Panc1 (cell line): Measurements from ENCODE around the gene PSG6. TPM values are rescaled to one million over a fixed set of nuclear protein-coding genes. Genes with fewer than 3 reads are reported as not detected.
"Not testable (repeated sequence)": the region's sequence is repeated elsewhere in the genome, so short reads cannot be mapped to it uniquely, and the experiment has no call there.

Experiments used
- ATAC-seq: fragments of 200-7000 bp; cut with Tn5 transposase; 2 replicates; pipeline ENCODE4 v1.9.1; 2020; ENCODE audit warnings: mild to moderate bottlenecking, moderate library complexity
- Bru-seq: library from RNA; stranded (reverse); fragments of 400-500 nt; gene quantifications from one replicate; lab custom pipeline; 2021; lab: Mats Ljungman, UMichigan
- BruChase-seq, 2 experiments: library from RNA; stranded (reverse); fragments of 400-500 nt; gene quantifications; one replicate each; lab custom pipeline; 2021; lab: Mats Ljungman, UMichigan
- BruUV-seq: library from RNA; stranded (reverse); fragments of 400-500 nt; replicated peaks from 2 replicates; lab custom pipeline; 2021; lab: Mats Ljungman, UMichigan
- CTCF ChIA-PET: fragments of 300-600 bp; sonication (Branson Sonifier 250); formaldehyde crosslinking; loops from one replicate; lab custom pipeline; 2022; ENCODE audit warnings: antibody characterized with exemption; lab: Charles Lee
- POLR2A ChIA-PET: fragments of 300-600 bp; sonication (Branson Sonifier 250); formaldehyde crosslinking; loops from one replicate; lab custom pipeline; 2022; ENCODE audit warnings: antibody characterized with exemption; lab: Charles Lee
- DNase-seq: peaks from one replicate; pipeline ENCODE4 v3.0.0-alpha.2; 2010; ENCODE audit warnings: low read depth, low spot score
- H3K27ac ChIP-seq: 2 replicates; pipeline ENCODE4 v1.5.1; 2011; ENCODE audit warnings: mild to moderate bottlenecking, low read length, inconsistent platforms
- H3K27me3 ChIP-seq: fragments of 200-500 bp; sonication (Bioruptor generic); 2 replicates; pipeline ENCODE4 v1.6.0; 2014; ENCODE audit warnings: low read length, inconsistent platforms; ENCODE audit not compliant: control insufficient read depth, insufficient read depth
- H3K36me3 ChIP-seq: fragments of 200-500 bp; sonication (Bioruptor generic); 2 replicates; pipeline ENCODE4 v1.5.1; 2014; ENCODE audit warnings: inconsistent platforms, mild to moderate bottlenecking, low read length, moderate library complexity; ENCODE audit not compliant: control insufficient read depth, insufficient read depth
- H3K4me1 ChIP-seq: 2 replicates; pipeline ENCODE4 v1.5.1; 2011; ENCODE audit warnings: inconsistent platforms, mild to moderate bottlenecking, low read length, moderate library complexity; ENCODE audit not compliant: control insufficient read depth, insufficient read depth
- H3K4me3 ChIP-seq, 2 experiments: 2 replicates each; pipeline ENCODE4 v1.5.1; 2011 to 2012; ENCODE audit warnings: low read depth in 2 of 2, low read length in 2 of 2, mild to moderate bottlenecking in 2 of 2, inconsistent platforms in 1 of 2, moderate library complexity in 1 of 2
- H3K9me3 ChIP-seq: fragments of 200-500 bp; sonication (Bioruptor generic); 2 replicates; pipeline ENCODE4 v1.5.1; 2014; ENCODE audit warnings: low read depth, mild to moderate bottlenecking, inconsistent platforms, low read length, moderate library complexity; ENCODE audit not compliant: control insufficient read depth, insufficient read depth
- CTCF ChIP-seq: fragments of 450-650 bp; IDR thresholded peaks from 2 replicates; pipeline ENCODE4 v1.5.1; 2017; ENCODE audit warnings: mild to moderate bottlenecking
- POLR2AphosphoS5 ChIP-seq: IDR thresholded peaks from 2 replicates; pipeline ENCODE4 v1.6.1; 2012; ENCODE audit warnings: mild to moderate bottlenecking, low read depth, low read length, moderate library complexity
- REST ChIP-seq, 2 experiments: IDR thresholded peaks; 2 replicates each; pipeline ENCODE4 v1.6.1; 2011 to 2012; ENCODE audit warnings: low read depth in 2 of 2, control low read depth in 1 of 2, low read length in 1 of 2, mild to moderate bottlenecking in 1 of 2, moderate library complexity in 1 of 2; ENCODE audit not compliant: insufficient read depth in 1 of 2
- SIN3A ChIP-seq: IDR thresholded peaks from 2 replicates; pipeline ENCODE4 v1.6.1; 2012; ENCODE audit warnings: low read depth, mild to moderate bottlenecking, low read length, moderate library complexity, borderline replicate concordance; ENCODE audit not compliant: insufficient read depth
- TCF7L2 ChIP-seq: IDR thresholded peaks from 2 replicates; pipeline ENCODE4 v1.6.1; 2011; ENCODE audit warnings: mild to moderate bottlenecking, low read depth, low read length, inconsistent platforms
- in situ Hi-C: cut with HindIII; loops from 2 replicates; pipeline ENCODE4 v1.10.0; 2016; ENCODE audit warnings: low sequenced_read_pairs, low pct_unique_long_range_greater_than_20kb
- intact Hi-C: fragments of 100-400 bp; cut with micrococcal nuclease; formaldehyde crosslinking; loops from one replicate; pipeline ENCODE4 v1.10.0; 2022; ENCODE audit not compliant: unreplicated experiment
- long read RNA-seq: library from polyadenylated mRNA; unstranded; transcript quantifications from one replicate; pipeline ENCODE4 v2.0.0, GENCODE V29; 2021; ENCODE audit not compliant: unreplicated experiment
- polyA plus RNA-seq: library from polyadenylated mRNA; unstranded; fragments of >200 nt; gene quantifications from one replicate; pipeline ENCODE4 v1.2.1, GENCODE V29; 2012; ENCODE audit warnings: missing spikeins; ENCODE audit not compliant: insufficient read length
- total RNA-seq: library from RNA; stranded (reverse); gene quantifications from one replicate; pipeline ENCODE4 v1.2.1, GENCODE V29; 2021; ENCODE audit not compliant: unreplicated experiment

The PSG6 gene
- total RNA-seq (not detected), Bru-seq, nascent RNA (not detected), BruChase-seq, experiment 1, labeled RNA remaining after a 2-hour chase (not detected), BruChase-seq, experiment 2, labeled RNA remaining after a 6-hour chase (not detected)
- polyA plus RNA-seq = not detected
- long read RNA-seq = 0 reads

- H3K9me3 ChIP-seq, H3K4me3 ChIP-seq, CTCF ChIA-PET, DNase-seq, BruUV-seq, ATAC-seq, POLR2A ChIA-PET, H3K4me1 ChIP-seq, intact Hi-C loops, H3K36me3 ChIP-seq, in situ Hi-C loops, H3K27ac ChIP-seq, H3K27me3 ChIP-seq: not testable (repeated sequence)
These were observed at the start of gene PSG6 for GRCh38 chr19:42917634-42918033. Gene PSG6, minus strand, starts transcription at chr19:42917894. Its CDS starts 102 bp downstream, at chr19:42917792.

- H3K4me3 ChIP-seq = no peak overlapping the region
- in situ Hi-C loops = no loop called here
- TF ChIP-seq CTCF (no peak), REST (IDR thresholded peaks at IDR 0.05; ENCODE audit: insufficient read depth in 1 of 2, low read depth in 2 of 2, low read length in 1 of 2) (no peak), POLR2AphosphoS5 (no peak), TCF7L2 (no peak), SIN3A (no peak)
- BruUV-seq = no TSS peak
- no peak overlapping the region for H3K27ac ChIP-seq
- no peak for ATAC-seq
- no peak for DNase-seq
- no peaks in the 10 kb centered on the region for H3K9me3 ChIP-seq
- ChIA-PET POLR2A (no interaction called here), CTCF (no interaction called here)
- no peaks in the 10 kb centered on the region for H3K4me1 ChIP-seq
- H3K27me3 ChIP-seq = no peaks in the 10 kb centered on the region
- intact Hi-C loops = no loop called here
- no peaks in the 10 kb centered on the region for H3K36me3 ChIP-seq
These were observed 47.5 kb upstream of the PSG6 start for GRCh38 chr19:42965176-42965575.

GRCh38 chr19:42961119-42961518 lies 43.4 kb upstream of the PSG6 start:
- H3K4me3 ChIP-seq = no peak overlapping the region
- H3K27me3 ChIP-seq = no peaks in the 10 kb centered on the region
- TF ChIP-seq REST (IDR thresholded peaks at IDR 0.05; ENCODE audit: insufficient read depth in 1 of 2, low read depth in 2 of 2, low read length in 1 of 2) = no peak
- TF ChIP-seq SIN3A = no peak
- TF ChIP-seq TCF7L2 = no peak
- no peak for TF ChIP-seq CTCF
- no peak for TF ChIP-seq POLR2AphosphoS5
- intact Hi-C loops (no loop called here), in situ Hi-C loops (no loop called here)
- ChIA-PET POLR2A (no interaction called here), CTCF (no interaction called here)
- no peak overlapping the region for H3K27ac ChIP-seq
- no peaks in the 10 kb centered on the region for H3K4me1 ChIP-seq
- no peak for DNase-seq
- no peaks in the 10 kb centered on the region for H3K36me3 ChIP-seq
- no TSS peak for BruUV-seq
- no peak for ATAC-seq
- no peaks in the 10 kb centered on the region for H3K9me3 ChIP-seq
